ENCODE results near the gene PHEX.

- no peak for TF ChIP-seq POLR2A (IDR thresholded peaks at IDR 0.05)
- TF ChIP-seq, protein P1, sequence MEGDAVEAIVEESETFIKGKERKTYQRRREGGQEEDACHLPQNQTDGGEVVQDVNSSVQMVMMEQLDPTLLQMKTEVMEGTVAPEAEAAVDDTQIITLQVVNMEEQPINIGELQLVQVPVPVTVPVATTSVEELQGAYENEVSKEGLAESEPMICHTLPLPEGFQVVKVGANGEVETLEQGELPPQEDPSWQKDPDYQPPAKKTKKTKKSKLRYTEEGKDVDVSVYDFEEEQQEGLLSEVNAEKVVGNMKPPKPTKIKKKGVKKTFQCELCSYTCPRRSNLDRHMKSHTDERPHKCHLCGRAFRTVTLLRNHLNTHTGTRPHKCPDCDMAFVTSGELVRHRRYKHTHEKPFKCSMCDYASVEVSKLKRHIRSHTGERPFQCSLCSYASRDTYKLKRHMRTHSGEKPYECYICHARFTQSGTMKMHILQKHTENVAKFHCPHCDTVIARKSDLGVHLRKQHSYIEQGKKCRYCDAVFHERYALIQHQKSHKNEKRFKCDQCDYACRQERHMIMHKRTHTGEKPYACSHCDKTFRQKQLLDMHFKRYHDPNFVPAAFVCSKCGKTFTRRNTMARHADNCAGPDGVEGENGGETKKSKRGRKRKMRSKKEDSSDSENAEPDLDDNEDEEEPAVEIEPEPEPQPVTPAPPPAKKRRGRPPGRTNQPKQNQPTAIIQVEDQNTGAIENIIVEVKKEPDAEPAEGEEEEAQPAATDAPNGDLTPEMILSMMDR (IDR thresholded peaks at IDR 0.05 in 4 of 5, conservative IDR thresholded peaks at IDR 0.05 in 1 of 5), result no peak
These were observed 92.0 kb downstream of the PHEX start for GRCh38 chrX:22124098-22124497.

All from gastrocnemius medialis (tissue), 4 donors.